ENCODE results near the gene TOGARAM2. TPM values are rescaled to one million over a fixed set of nuclear protein-coding genes. Genes with fewer than 3 reads are reported as not detected.
A peak's percentile ranks its signal among the peaks of the same experiment; 100 is the strongest.

The TOGARAM2 gene
- total and polyA plus RNA-seq, 10 donors, result 3.0 to 19.9 (median 8.6) TPM

DNA sequence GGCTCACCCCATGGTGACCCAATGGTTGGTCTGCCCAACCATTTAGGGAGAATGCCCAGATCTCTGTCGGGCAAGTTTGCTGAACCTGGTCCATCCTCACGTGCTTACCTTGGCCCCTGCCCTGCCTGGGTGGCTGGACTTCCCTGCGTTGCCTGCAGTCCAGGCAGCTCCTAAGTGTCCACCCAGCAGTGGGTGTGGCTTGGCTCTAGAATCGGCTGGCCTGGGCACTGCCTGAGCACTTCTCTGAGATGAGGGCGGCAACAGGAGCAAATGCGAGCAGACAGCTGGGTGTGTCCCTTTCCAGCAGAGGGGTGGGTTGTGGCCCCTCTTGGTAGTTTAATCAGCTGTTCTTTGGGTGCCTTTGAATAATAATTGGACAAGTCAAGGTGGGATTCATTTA lies 82.0 kb downstream of the TOGARAM2 start:
- no peak for DNase-seq
- H3K4me1 ChIP-seq, result peaks cover 0 to 31% (median 2%) of the 10 kb centered on the region in 6 donors
- H3K27me3 ChIP-seq (replicated peaks in 1 of 7), result no peaks in the 10 kb centered on the region
- no peak for TF ChIP-seq POLR2A (IDR thresholded peaks at IDR 0.05)
- TF ChIP-seq, protein P1, sequence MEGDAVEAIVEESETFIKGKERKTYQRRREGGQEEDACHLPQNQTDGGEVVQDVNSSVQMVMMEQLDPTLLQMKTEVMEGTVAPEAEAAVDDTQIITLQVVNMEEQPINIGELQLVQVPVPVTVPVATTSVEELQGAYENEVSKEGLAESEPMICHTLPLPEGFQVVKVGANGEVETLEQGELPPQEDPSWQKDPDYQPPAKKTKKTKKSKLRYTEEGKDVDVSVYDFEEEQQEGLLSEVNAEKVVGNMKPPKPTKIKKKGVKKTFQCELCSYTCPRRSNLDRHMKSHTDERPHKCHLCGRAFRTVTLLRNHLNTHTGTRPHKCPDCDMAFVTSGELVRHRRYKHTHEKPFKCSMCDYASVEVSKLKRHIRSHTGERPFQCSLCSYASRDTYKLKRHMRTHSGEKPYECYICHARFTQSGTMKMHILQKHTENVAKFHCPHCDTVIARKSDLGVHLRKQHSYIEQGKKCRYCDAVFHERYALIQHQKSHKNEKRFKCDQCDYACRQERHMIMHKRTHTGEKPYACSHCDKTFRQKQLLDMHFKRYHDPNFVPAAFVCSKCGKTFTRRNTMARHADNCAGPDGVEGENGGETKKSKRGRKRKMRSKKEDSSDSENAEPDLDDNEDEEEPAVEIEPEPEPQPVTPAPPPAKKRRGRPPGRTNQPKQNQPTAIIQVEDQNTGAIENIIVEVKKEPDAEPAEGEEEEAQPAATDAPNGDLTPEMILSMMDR (IDR thresholded peaks at IDR 0.05 in 8 of 11, conservative IDR thresholded peaks at IDR 0.05 in 3 of 11), result no peak
- TF ChIP-seq POLR2AphosphoS5 (IDR thresholded peaks at IDR 0.05), result no peak
- intact Hi-C loops (cut with DNase I; ENCODE audit: low total_unique reads), result no loop called here
- WGBS, 5 donors, result 84 to 98% (median 89%) methylated on average over 4 to 6 of the region's 6 CpGs
- no peaks in the 10 kb centered on the region for H3K9me3 ChIP-seq
- no peak overlapping the region for H3K27ac ChIP-seq
- H3K4me3 ChIP-seq, result no peak overlapping the region
- H3K36me3 ChIP-seq, result no peaks in the 10 kb centered on the region

DNA sequence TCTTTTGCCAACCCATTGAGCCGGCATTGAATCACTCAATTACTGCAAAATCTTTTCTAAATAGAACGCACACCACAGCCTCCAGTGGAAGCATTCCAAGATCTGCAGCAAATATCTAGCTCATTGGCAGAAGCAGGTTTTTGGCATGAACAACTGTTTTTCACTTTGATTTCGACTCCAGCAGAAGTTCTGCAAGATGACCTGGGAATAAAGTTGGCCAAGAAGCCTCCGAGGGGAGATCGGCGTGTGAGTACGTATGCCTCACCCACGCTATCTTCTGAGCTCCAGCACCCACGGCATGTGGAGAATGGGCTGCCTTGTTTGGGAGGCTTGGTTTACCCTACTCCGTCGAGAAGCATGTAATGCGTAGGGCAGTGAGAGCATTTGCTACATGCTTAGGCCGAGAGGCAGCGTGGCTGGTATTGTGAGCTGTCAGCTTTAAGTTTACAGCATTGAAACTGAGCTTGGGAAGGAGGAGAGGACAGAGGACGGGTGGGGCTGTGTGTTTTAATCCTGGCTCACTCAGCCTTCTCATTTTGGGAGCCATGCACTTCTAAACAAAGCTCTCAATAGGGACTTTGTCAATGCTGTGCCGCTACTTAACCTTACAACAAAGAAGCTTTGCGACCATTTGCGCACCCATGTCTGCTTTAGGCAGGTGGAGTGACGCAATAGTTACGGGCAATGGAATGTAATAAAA lies 82.7 kb downstream of the TOGARAM2 start:
- no peak for DNase-seq
- intact Hi-C loops (cut with DNase I; ENCODE audit: low total_unique reads), result no loop called here
- no peak overlapping the region for H3K4me3 ChIP-seq

DNA sequence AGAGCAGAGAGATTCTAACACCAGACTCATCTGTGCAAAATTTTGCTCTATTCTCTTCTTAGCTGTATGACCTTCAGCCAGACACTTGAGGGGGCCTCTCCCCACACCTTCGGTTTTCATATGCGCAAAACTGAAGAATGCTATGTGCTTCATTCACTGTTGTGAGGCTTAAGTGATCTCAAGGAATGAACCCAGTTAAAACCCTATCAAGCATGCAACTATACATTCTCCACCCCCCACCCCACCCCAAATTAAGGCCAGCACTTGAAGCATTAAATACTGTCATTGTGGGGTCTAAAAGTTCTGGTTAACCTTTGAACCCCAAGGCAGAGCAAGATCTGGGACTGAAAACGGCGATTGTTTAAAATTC lies 83.2 kb downstream of the TOGARAM2 start:
- no peak for DNase-seq
- intact Hi-C loops (cut with DNase I; ENCODE audit: low total_unique reads), result no loop called here
- Histone ChIP-seq H3K27ac (peak overlapping the region in 1 of 8 donors; percentile 57), H3K4me1 (peaks cover 0 to 31% (median 2%) of the 10 kb centered on the region in 6 donors), H3K9me3 (no peaks in the 10 kb centered on the region), H3K27me3 (replicated peaks in 1 of 7) (no peaks in the 10 kb centered on the region), H3K4me3 (no peak overlapping the region), H3K36me3 (no peaks in the 10 kb centered on the region)
- WGBS, 5 donors, result 82 to 96% (median 92%) methylated on average over 4 of the region's 4 CpGs
- TF ChIP-seq POLR2A (IDR thresholded peaks at IDR 0.05), result no peak
- TF ChIP-seq POLR2AphosphoS5 (IDR thresholded peaks at IDR 0.05), result no peak
- TF ChIP-seq, protein P1 (IDR thresholded peaks at IDR 0.05 in 8 of 11, conservative IDR thresholded peaks at IDR 0.05 in 3 of 11), result no peak

More for the DNA sequence above, 82.7 kb downstream of the TOGARAM2 start:
- TF ChIP-seq POLR2AphosphoS5 (IDR thresholded peaks at IDR 0.05), result no peak
- TF ChIP-seq, protein P1 (IDR thresholded peaks at IDR 0.05 in 8 of 11, conservative IDR thresholded peaks at IDR 0.05 in 3 of 11), result no peak
- TF ChIP-seq POLR2A (IDR thresholded peaks at IDR 0.05), result no peak
- H3K4me1 ChIP-seq, result peaks cover 0 to 31% (median 2%) of the 10 kb centered on the region in 6 donors
- H3K27ac ChIP-seq, result peak overlapping the region in 1 of 8 donors; percentile 31
- H3K9me3 ChIP-seq, result no peaks in the 10 kb centered on the region
- 79 to 89% (median 84%) methylated on average over 20 of the region's 20 CpGs for WGBS, 5 donors
- H3K36me3 ChIP-seq, result no peaks in the 10 kb centered on the region
- H3K27me3 ChIP-seq (replicated peaks in 1 of 7), result no peaks in the 10 kb centered on the region

DNA sequence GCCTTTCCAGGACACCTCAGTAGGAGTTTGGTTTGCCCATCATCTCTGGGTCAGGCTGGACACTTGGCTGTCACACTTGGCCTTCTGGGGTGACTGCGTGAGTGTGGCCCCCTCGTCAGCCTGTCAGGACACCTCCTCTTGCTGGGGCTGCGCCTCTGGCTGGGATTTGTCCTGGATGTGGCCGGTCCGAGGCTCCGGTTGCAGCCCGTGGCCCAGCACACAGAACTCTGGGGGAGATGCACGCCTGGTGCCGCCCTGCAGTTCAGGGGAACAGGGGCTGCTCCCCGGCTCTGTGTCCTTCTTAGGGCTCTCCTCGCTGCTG lies 83.6 kb downstream of the TOGARAM2 start:
- Histone ChIP-seq H3K36me3 (no peaks in the 10 kb centered on the region), H3K4me3 (no peak overlapping the region), H3K27ac (peak overlapping the region in 5 of 8 donors; percentile 17 to 60 (median 35)), H3K9me3 (no peaks in the 10 kb centered on the region), H3K27me3 (replicated peaks in 1 of 7) (no peaks in the 10 kb centered on the region), H3K4me1 (peaks cover 0 to 31% (median 2%) of the 10 kb centered on the region in 6 donors)
- intact Hi-C loops (cut with DNase I; ENCODE audit: low total_unique reads), result no loop called here
- no peak for TF ChIP-seq POLR2A (IDR thresholded peaks at IDR 0.05)
- TF ChIP-seq POLR2AphosphoS5 (IDR thresholded peaks at IDR 0.05), result no peak
- TF ChIP-seq, protein P1 (IDR thresholded peaks at IDR 0.05 in 8 of 11, conservative IDR thresholded peaks at IDR 0.05 in 3 of 11), result no peak
- DNase-seq, result no peak
- WGBS, 5 donors, result 66 to 95% (median 79%) methylated on average over 10 to 11 of the region's 11 CpGs
